Activated CD4-positive, alpha-beta T cell treated with anti-CD3 and anti-CD28 coated beads for 4 hours (primary cell): Measurements from ENCODE around the gene PLCB1.
"Not testable (repeated sequence)": the region's sequence is repeated elsewhere in the genome, so short reads cannot be mapped to it uniquely, and the experiment has no call there.

Experiments
- DNase-seq, 2 donors: peaks; one replicate each; pipeline ENCODE4 v3.0.0-alpha.2; 2020

PLCB1 gene

GRCh38 chr20:8578161-8578865, 446.2 kb downstream of the PLCB1 start:
- no peak for DNase-seq

- no peak for DNase-seq
Observed at GRCh38 chr20:8579035-8579434, 447.0 kb downstream of the PLCB1 start.

GRCh38 chr20:8581446-8582183, 449.5 kb downstream of the PLCB1 start:
- DNase-seq: no peak

- DNase-seq: no peak
Observed at GRCh38 chr20:8583012-8583565, 451.0 kb downstream of the PLCB1 start.

- DNase-seq: no peak
Observed at GRCh38 chr20:8583566-8584043, 451.5 kb downstream of the PLCB1 start.

GRCh38 chr20:8587251-8587650, 455.2 kb downstream of the PLCB1 start:
- DNase-seq: no peak

- no peak for DNase-seq
Observed at GRCh38 chr20:8587810-8588209, 455.7 kb downstream of the PLCB1 start.

GRCh38 chr20:8589956-8590355, 457.9 kb downstream of the PLCB1 start:
- no peak for DNase-seq

GRCh38 chr20:8600910-8601541, 469.0 kb downstream of the PLCB1 start:
- DNase-seq: not testable (repeated sequence)

- DNase-seq: no peak
Observed at GRCh38 chr20:8601542-8601912, 469.5 kb downstream of the PLCB1 start.

GRCh38 chr20:8602389-8603116, 470.5 kb downstream of the PLCB1 start:
- no peak for DNase-seq

GRCh38 chr20:8608470-8608869, 476.4 kb downstream of the PLCB1 start:
- no peak for DNase-seq

GRCh38 chr20:8616792-8617191, 484.7 kb downstream of the PLCB1 start:
- no peak for DNase-seq

GRCh38 chr20:8621001-8621400, 488.9 kb downstream of the PLCB1 start:
- no peak for DNase-seq

- DNase-seq: no peak
Observed at GRCh38 chr20:8624046-8624445, 492.0 kb downstream of the PLCB1 start.

GRCh38 chr20:8624616-8625015, 492.6 kb downstream of the PLCB1 start:
- DNase-seq: no peak

- no peak for DNase-seq
Observed at GRCh38 chr20:8627340-8628004, 495.4 kb downstream of the PLCB1 start.

GRCh38 chr20:8631271-8631670, 499.2 kb downstream of the PLCB1 start:
- DNase-seq: no peak

- DNase-seq: no peak
Observed at GRCh38 chr20:8633366-8633765, 501.3 kb downstream of the PLCB1 start.

- no peak for DNase-seq
Observed at GRCh38 chr20:8635048-8635572, 503.0 kb downstream of the PLCB1 start.

GRCh38 chr20:8635837-8636236, 503.8 kb downstream of the PLCB1 start:
- no peak for DNase-seq
